Cardiac muscle cell (in vitro differentiated cells and primary cell): Measurements from ENCODE around the gene KRT35. TPM values are rescaled to one million over a fixed set of nuclear protein-coding genes. Genes with fewer than 3 reads are reported as not detected.

Experiments
- DNase-seq, 2 donors: peaks; one replicate each; pipeline versions ENCODE4 v3.0.0 to v3.0.0-alpha.2; 2010 to 2017; ENCODE audit warnings: low read depth in 1 of 2, low spot score in 1 of 2
- H3K27ac ChIP-seq: fragments of 200-600 bp; sonication (generic); 2 replicates; pipeline ENCODE4 v1.5.1; 2016
- H3K27me3 ChIP-seq: fragments of 200-600 bp; sonication (generic); 2 replicates; pipeline ENCODE4 v1.6.0; 2016; ENCODE audit warnings: control low read depth
- H3K36me3 ChIP-seq: fragments of 200-600 bp; sonication (generic); 2 replicates; pipeline ENCODE4 v1.5.1; 2016; ENCODE audit warnings: control low read depth
- H3K4me1 ChIP-seq: fragments of 200-600 bp; sonication (generic); 2 replicates; pipeline ENCODE4 v1.8.1; 2017; ENCODE audit warnings: low read depth, mild to moderate bottlenecking, mixed run types
- H3K4me3 ChIP-seq: fragments of 200-600 bp; sonication (generic); 2 replicates; pipeline ENCODE4 v1.5.1; 2016; ENCODE audit warnings: mild to moderate bottlenecking
- H3K9me3 ChIP-seq: fragments of 200-600 bp; sonication (generic); 2 replicates; pipeline ENCODE4 v1.5.1; 2017; ENCODE audit warnings: low read depth, mild to moderate bottlenecking, control low read depth
- CTCF ChIP-seq: IDR thresholded peaks from 2 replicates; pipeline ENCODE4 v1.5.1; 2012; ENCODE audit warnings: low read depth, mild to moderate bottlenecking, low read length
- polyA plus RNA-seq: library from polyadenylated mRNA; unstranded; fragments of >200 nt; fragmentation: Nextera tagmentation; extraction: Ambion mirVana; gene quantifications from 2 replicates; pipeline ENCODE4 v1.2.1, GENCODE V29; 2016
- total RNA-seq: library from RNA; depleted of rRNA; stranded (reverse); fragments of >200 nt; gene quantifications from 2 replicates; pipeline ENCODE4 v1.2.3, GENCODE V29; 2016

KRT35 gene
- total and polyA plus RNA-seq, 2 experiments from 2014 or later = not detected

- Histone ChIP-seq H3K4me3 (no peak overlapping the region), H3K36me3 (no peaks in the 10 kb centered on the region), H3K27me3 (no peaks in the 10 kb centered on the region), H3K9me3 (no peaks in the 10 kb centered on the region), H3K4me1 (no peaks in the 10 kb centered on the region), H3K27ac (no peak overlapping the region)
- TF ChIP-seq CTCF = no peak
- DNase-seq = no peak
Measured at GRCh38 chr17:41511116-41511515, 30.2 kb upstream of the KRT35 start.

DNA sequence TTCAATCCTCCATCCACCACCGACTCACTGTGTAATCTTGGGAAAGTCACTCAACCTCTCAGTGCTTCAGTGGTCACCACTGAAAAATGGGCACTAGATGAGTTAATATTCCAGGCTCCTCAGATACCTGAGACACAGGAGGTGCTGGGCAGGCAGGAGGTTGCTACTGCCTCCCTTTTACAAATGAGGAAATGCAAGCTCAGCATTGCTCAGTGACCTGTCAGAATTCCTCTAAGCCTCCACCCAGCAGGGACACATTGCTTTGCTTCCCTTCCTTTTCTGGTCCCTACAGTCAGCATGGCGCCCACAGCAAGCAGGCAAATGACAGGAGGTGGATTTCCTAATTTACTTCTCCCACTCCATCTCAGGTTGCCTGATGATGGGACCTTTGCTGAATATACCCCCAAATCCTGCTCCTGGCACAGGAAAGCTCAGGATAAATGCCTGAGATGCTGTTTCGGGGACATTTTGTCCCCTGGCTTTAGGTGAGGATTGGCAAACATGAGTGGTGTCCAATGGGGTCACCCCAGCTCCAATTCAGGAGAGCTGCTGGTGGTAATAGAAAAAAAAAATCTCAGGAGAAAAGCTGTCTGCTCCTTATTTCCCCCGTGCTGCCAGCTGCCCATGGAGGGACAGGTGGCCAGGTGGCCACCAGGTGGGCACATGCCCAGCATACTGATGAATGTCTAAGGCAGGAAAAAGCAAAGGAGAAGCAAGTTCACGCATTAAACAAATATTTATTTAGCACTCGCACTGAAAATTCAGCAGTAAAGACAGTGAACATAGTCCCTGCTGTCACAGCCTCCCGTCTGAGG is 29.5 kb upstream of the KRT35 start:
- H3K4me3 ChIP-seq = no peak overlapping the region
- DNase-seq = no peak
- no peaks in the 10 kb centered on the region for H3K4me1 ChIP-seq
- H3K9me3 ChIP-seq = no peaks in the 10 kb centered on the region
- TF ChIP-seq CTCF = no peak
- no peaks in the 10 kb centered on the region for H3K36me3 ChIP-seq
- H3K27me3 ChIP-seq = no peaks in the 10 kb centered on the region
- no peak overlapping the region for H3K27ac ChIP-seq

DNA sequence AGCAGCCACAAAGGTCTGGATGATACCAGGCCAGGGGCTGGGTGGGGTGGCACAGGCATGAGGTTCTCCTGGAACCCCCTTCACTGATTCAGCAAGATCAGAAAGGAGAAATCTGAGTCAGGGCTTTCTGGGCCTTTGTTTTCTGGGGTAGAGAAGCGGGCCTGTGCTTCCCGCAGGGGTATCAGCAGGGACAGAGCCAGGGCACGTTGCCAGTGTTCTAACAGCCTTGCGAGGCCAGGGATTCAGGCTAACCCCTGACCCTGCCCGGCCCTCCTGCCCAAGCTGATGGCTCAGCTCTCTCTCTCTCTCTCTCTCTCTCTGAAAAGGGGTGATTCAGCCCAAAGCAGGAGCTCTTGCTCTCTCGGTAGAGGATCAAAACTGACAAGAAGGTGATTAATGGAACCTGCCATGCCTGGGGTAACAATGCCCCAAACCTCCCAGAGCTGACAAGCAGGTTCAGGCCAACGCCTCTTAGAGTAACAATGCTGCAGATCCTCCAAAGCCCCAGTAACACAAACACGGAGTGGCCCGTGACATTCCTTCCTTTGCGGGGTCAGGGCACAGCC is 26.4 kb upstream of the KRT35 start:
- no peak for DNase-seq
- H3K27me3 ChIP-seq = no peaks in the 10 kb centered on the region
- no peaks in the 10 kb centered on the region for H3K4me1 ChIP-seq
- H3K4me3 ChIP-seq = no peak overlapping the region
- H3K9me3 ChIP-seq = no peaks in the 10 kb centered on the region
- no peaks in the 10 kb centered on the region for H3K36me3 ChIP-seq
- no peak overlapping the region for H3K27ac ChIP-seq
- TF ChIP-seq CTCF = no peak

- H3K4me3 ChIP-seq = no peak overlapping the region
- no peaks in the 10 kb centered on the region for H3K36me3 ChIP-seq
- H3K27me3 ChIP-seq = no peaks in the 10 kb centered on the region
- no peak for DNase-seq
- no peak for TF ChIP-seq CTCF
- H3K4me1 ChIP-seq = no peaks in the 10 kb centered on the region
- no peaks in the 10 kb centered on the region for H3K9me3 ChIP-seq
- no peak overlapping the region for H3K27ac ChIP-seq
Measured at GRCh38 chr17:41505809-41506767, 25.1 kb upstream of the KRT35 start.

- Histone ChIP-seq H3K27ac (no peak within 1 kb of the TSS), H3K4me3 (no peak within 1 kb of the TSS), H3K36me3 (no peaks in the 10 kb centered on the region), H3K9me3 (no peaks in the 10 kb centered on the region), H3K27me3 (no peaks in the 10 kb centered on the region), H3K4me1 (no peaks in the 10 kb centered on the region)
- no peak for DNase-seq
- no peak for TF ChIP-seq CTCF
Measured at GRCh38 chr17:41505007-41505808, 24.3 kb upstream of the KRT35 start, which contains the start of gene KRT13. Gene KRT13, minus strand, starts transcription at chr17:41505612. Its CDS starts 62 bp downstream, at chr17:41505550.
